NCI-H82 (cell line): ENCODE results near the gene CAPN9.
A peak's percentile ranks its signal among the peaks of the same experiment; 100 is the strongest.
"Not testable (repeated sequence)": the region's sequence is repeated elsewhere in the genome, so short reads cannot be mapped to it uniquely, and the experiment has no call there.

ENCODE experiments used
- DNase-seq: peaks from one replicate; lab custom pipeline; 2025; lab: John Stamatoyannopoulos, UW

The CAPN9 gene

GRCh38 chr1:230747127-230747730, at the start of gene CAPN9:
Gene CAPN9, plus strand, starts transcription at chr1:230747388. Its CDS starts 109 bp downstream, at chr1:230747497.
- no peak for DNase-seq

- DNase-seq: peak; percentile 27
Measured at GRCh38 chr1:230698130-230698529, 49.1 kb upstream of the CAPN9 start.

GRCh38 chr1:230698964-230699363, 48.2 kb upstream of the CAPN9 start:
- not testable (repeated sequence) for DNase-seq

DNA sequence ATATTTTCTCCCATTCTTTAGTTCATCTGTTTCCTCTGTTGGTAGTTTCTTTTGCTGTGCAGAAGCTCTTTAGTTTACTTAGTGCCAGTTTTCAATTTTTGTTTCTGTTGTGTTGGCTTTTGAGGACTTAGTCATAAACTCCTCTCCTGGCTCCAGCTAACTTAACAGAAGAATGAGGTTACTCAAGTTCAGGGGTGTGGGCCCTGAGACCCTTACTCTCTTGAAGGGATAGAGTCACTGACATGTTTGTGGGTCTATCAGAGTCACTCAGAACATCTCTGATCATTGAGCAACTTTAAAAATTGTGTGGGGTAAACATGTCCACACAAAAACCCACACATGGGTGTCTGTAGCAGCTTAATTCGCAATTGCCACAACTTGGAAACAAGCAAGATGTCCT, 47.5 kb upstream of the CAPN9 start:
- DNase-seq: no peak

- DNase-seq: no peak
Measured at GRCh38 chr1:230700132-230700531, 47.1 kb upstream of the CAPN9 start.

DNA sequence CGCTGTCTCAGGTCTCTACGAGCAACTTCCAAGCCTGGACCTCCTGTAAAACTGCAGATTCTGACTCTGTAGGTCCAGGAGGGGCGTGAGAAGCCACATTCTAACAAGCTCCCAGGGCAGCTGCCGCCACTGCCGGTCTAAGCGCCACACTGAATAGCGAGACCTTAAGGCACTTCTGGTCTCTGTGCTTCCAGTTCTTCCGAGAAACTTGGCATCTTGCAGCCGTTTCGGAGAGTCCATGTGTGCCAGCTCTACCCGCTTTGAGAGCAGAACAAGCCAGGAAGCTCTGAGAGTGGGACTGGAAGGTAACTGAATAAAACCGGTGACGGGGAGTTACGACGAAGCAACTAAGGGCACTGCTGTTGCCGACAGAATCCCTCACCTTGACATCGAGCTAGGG, 45.8 kb upstream of the CAPN9 start:
- no peak for DNase-seq

GRCh38 chr1:230701895-230702768, 45.1 kb upstream of the CAPN9 start:
- DNase-seq: no peak

DNA sequence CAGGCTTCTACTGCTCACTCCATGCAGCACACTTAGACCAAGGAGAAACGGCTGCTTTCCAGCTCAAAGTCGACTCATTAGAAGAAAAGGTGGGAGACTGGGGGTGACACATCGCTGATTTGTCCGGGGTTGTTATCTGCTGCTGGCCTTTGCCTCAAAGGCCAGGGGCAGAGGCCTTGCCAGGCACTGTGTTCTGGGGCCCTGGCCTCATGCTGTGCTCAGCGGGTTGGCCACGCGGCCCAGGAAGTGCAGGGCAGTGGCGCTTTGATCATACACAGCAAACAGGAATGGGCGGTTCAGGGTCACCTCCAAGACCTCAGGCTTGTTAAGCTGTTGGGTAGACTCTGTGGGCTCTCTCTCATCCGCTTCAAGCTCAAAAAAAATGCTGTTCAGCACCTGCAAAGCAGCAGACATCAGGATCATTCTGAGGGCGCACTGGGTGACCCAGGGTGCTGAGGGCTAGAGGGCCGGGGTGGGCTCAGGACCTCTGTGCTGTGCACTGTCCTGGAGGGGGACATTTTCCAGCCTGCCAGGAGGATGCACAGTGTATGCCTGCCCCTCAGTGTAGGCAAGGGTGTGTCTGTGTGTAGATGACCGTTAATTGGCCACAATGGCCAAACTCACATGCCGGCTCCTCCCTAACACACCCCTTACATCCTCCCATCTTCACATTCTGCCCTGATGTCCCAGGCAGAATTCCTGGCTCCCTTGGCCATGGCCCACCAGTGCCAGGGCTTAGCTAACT, 44.1 kb upstream of the CAPN9 start:
- DNase-seq: no peak

DNA sequence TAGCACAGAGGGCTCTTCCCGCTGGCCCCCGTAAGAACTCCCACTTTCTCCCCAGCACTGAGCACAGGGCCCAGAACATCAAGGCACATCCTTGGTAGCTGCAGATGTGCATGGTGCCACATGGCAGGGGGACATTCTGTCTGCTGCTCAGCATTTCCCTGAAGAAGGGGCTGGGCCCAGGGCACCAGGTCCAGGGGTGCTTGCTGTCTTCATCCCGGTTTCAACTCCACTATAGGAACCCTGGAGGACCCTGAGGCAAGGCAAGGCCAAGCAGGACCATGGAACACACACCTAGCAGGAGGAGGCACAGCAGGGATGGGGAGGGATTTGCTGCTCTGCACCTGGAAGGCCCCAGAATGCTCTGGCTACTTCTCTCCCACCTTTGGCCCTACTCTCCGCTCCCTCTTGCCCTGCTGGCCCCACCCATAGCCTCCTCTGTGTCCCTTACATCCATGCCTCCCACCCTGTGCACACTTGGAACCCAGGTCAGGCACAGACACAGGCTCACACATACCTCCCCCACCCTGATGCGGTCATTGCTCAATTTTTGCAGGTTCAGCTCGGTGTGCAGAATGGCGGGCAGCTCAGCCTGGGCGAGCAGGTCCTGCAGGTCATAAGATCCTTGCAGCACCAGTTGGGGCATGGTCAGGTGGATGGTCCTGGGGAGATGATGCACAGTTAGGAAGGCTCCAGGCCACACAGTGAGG, 43.4 kb upstream of the CAPN9 start:
- DNase-seq: no peak

- DNase-seq: no peak
Measured at GRCh38 chr1:230704830-230705229, 42.4 kb upstream of the CAPN9 start.

- no peak for DNase-seq
Measured at GRCh38 chr1:230705289-230706019, 41.7 kb upstream of the CAPN9 start.

- DNase-seq: no peak
Measured at GRCh38 chr1:230706020-230706699, 41.0 kb upstream of the CAPN9 start.

DNA sequence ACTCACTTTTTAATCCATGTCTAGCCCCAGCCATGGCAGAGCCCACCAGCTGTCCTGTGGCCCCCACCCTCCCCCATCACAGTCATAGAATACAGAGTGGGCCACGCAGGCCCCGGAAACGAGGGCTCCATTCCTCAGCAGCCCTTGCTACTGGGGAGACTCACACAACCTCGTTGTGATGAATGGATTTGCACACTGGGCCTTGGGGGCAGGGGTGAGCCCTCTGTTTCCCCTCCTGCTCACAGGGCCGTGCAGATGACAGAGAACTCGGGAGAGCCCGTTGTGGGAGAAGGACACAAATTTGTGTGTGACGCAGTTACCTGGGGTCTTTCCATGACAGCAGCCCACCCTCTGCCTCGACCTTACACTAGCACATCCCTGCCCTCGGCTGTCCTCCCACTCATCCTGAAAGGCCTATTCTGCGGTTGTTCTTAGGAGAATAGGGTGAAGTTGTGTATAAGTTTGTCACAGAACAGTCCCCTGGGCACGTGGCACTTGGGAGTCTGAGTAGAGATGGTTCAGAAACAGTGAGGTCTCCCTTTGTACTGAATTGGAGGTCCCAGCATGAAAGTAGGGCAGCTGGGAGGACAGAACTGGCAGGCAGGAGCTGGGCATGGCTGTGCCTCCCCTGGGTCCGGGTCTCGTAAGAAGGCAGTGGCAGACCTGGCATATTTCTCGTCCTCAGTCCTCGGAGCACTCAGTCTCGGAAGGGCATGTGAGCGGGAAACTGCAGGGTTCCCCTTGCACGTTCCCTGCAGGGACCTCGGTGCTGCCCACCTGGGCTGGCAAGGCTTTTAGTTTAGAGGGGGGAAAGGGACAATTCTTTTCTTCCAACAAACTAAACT, 40.1 kb upstream of the CAPN9 start:
- no peak for DNase-seq

DNA sequence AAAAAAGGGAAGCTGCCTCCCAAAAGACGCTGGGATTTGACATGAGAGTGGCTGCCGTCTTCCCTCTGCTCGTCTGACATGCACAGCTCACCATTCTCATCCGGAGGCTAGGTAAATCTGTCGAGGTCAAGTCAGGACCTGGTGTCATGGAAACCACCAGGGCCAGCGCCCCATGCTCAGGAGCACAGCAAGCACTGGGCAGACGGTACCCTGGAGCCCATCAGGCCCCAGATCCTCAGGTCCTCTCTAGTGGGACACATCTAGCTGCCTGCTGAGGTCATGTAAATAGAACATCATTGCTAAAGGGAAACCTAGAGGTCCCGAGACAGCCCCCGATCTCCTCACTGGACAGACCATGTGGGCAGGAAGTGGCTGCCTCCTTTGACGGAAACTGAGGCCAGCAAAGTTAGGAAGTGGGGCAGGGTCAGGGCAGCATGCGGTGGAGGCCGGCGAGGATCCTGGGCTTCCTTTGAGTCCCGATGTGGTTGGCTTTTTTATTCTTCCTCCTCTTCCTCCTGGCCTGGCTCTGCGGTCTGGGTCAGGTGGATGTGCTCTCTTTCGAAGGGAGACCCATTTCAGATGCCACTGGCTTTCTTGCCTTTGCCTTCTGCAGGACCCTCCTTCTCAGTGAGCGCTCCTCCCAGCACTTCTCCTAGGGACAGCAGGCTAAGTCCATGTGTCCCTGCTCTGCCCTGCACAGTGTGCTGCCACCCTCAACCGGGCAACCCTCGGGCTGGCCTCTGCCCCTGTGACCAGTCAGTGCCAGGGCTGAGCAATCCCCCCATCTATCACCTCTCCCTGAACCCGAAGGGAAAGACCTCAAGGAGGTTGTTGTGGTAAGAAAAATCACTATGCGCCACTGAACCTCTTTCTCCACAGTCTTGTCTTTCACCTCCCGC, 39.2 kb upstream of the CAPN9 start:
- DNase-seq: no peak

DNA sequence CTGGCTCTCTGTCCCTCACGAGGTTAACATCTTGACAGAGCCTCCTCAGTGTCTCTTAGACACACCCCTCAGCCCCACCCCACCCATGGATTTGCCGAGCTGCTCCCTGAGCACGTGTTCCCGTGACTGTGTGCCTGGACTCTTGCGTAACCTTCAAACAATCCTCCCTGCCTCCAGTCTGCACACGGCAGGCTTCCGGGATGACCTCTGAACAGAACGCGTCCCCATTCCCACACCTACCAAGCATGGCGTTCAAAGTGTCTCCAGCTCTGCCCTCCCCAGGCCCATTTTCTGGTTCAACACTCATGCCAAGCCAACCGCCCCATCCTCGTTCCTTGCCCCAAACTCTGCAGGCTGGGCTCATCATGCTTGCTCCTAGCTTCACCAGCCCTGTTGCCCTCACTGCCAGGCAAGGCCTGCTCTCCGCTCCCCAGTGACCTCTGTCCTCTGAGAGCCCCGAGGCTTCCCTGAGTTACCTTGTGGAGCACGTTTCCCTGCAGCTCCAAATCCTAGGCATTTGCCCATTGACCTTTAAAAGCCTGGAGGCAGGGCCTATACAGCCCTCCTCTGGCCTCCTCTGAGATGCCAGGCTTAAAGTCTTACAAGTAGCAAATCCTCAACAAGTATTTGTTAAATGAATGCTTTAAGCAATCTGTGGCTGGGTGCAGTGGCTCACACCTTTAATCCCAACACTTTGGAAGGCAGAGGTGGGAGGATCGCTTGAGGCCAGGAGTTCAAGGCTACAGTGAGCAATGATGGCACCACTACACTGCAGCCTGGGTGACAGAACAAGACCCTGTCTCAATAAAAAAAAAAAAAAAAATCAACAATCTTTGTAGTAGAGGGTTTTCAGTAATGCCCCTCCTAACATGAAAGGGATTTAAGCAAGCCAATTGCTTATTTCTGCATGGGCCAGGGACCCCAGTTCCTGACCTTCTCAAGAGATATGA, 38.3 kb upstream of the CAPN9 start:
- DNase-seq: peak; percentile 32

DNA sequence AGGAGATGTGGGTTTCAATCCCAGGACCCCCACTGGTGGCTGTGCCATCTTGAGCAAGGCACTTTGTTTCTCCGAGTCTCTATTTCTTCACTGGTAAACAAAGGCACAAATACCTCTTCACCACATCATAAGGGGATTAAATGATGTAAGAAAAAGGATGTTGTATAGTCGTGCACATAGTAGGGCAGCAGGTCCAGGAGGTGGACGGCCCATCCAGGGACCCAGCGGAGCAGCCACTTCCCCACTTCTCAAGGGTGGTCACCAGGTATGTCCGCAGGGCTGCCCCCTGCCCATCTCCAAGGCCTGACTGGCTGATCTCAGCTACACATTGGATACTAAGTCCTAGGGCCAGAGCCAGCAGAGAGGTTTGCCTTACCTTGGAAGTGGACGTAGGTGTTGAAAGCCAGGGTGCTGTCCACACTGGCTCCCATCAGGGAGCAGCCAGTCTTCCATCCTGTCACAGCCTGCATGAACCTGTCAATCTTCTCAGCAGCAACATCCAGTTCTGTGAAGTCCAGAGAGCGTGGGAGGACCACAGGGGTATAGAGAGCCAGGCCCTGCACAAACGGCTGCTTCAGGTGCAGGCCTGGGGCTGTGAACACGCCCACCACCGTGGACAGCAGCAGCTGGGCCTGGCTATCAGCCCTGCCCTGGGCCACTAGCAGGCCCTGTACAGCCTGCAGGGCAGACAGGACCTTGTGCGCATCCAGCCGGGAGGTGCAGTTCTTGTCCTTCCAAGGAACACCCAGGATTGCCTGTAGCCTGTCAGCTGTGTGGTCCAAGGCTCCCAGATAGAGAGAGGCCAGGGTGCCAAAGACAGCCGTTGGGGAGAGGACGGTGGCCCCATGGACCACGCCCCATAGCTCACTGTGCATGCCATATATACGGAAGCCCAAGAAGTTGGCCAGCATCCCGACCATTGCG, 37.3 kb upstream of the CAPN9 start:
- no peak for DNase-seq

DNA sequence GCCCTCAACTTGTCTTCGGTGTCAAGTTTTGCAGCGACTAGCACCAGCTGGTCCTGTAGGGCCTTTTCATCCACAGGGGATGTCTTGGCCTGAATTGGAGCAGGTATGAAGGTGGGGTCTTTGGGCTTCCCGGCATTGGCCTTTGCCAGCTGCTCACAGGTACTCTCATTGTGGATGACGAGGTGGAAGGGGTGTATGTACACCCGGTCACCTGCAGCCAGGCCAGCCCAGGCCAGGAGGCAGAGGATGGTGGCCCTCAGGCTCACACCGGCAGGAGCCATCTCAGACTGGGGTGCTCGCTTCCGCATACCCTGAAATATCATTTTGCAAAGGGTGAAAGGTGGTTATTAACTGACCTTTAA, 36.7 kb upstream of the CAPN9 start:
- DNase-seq: no peak
